Fibroblast of peridontal ligament (primary cell): ENCODE data around the gene KLF15.

Experiments
- DNase-seq: peaks from one replicate; pipeline ENCODE4 v3.0.0-alpha.2; 2010; ENCODE audit errors: extremely low read depth

Gene KLF15

GRCh38 chr3:126306397-126306796 is 50.8 kb downstream of the KLF15 start:
- DNase-seq = no peak

DNA sequence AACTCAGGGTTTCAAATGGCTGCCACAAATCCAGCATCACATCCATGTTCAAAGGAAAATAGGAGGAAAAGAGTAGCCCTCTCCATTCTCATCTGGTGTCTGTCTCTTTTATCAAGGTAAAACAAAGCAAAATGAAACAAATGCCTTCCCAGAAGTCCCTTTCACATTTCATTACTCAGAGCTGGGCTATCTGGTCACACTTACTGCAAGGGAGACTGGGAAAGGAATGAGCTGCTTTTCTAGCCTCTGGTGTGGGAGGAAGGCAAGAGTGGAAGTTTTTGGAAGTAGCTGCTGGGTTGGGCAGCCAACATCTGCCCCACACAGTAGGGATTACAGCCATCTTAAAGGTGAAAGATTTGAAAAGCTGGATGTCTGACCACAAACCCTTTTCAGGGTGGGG is 51.8 kb downstream of the KLF15 start:
- DNase-seq = no peak

GRCh38 chr3:126304704-126305103 is 52.5 kb downstream of the KLF15 start:
- DNase-seq = no peak

GRCh38 chr3:126304291-126304690 is 52.9 kb downstream of the KLF15 start:
- no peak for DNase-seq

DNA sequence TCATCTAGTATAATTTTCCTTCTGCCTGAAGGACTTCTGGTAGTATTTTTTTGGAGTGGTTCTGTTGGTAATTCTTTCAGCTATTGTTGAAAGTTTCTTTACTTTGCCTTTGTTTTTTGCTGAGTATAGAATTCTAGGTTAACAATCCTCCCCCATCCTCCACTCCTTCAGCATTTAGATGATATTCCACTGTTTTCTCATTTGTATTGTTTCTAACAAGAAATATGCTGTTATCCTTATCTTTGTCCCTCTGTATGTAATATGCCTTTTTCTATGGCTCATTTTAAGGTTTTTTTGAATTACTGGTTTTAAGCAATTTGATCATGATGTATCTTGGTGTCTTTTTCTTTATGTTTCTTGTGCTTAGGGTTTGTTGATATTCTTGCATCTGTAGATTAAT is 53.9 kb downstream of the KLF15 start:
- no peak for DNase-seq

GRCh38 chr3:126300761-126301481 is 56.3 kb downstream of the KLF15 start:
- DNase-seq = peak; percentile 18

- no peak for DNase-seq
These were observed 57.0 kb downstream of the KLF15 start for GRCh38 chr3:126300001-126300760.

- no peak for DNase-seq
These were observed 61.7 kb downstream of the KLF15 start for GRCh38 chr3:126295407-126295939.

GRCh38 chr3:126294211-126294808 is 62.9 kb downstream of the KLF15 start:
- no peak for DNase-seq

DNA sequence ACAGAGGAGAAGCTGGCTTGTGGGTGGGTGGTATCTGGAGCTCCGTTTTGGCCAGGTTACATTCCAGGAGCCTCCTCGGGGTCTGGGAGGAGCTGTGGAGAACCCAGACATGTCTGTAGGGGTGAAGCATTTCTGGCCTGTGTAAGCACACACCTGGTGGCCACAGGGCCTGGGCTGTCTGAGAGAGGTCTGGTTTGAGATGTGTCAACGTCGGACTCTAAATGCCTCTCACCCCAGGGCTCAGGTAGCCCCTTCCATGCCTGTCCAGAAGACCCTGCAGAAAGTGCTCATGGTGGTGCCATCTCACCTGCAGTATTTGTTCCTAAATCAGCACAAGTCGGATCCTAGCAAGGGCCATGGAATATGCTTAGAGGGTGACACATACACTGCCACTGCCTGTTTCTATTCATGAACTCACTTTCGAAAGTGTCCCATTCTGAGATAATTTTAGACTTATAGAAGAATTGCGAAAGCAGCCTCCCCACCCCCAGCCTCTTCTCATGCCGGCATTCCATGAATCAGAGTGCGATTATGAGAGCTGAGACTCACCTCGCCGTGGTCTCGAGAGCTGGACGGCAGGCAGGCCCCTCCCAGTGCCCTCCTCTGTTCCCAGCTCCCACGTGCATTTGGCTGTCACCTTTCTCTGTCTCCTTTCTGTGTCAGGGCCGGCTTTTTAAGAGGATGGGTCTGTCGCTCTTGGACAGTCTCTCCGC is 63.7 kb downstream of the KLF15 start:
- DNase-seq = no peak
